Peyer's patch (tissue), 4 donors: ENCODE data around the gene ZNF343.

Source experiments
- POLR2A ChIP-seq, 2 donors: fragments of 450-650 bp; IDR thresholded peaks; one replicate each; pipeline ENCODE4 v1.5.1; 2017; ENCODE audit warnings: antibody characterized with exemption in 2 of 2, mild to moderate bottlenecking in 2 of 2, moderate library complexity in 2 of 2
- TF ChIP-seq, protein P1 (sequence below), 6 experiments: fragments of 450-650 bp in 4 of 6; fragments of 200-600 bp in 2 of 6; sonication (generic) in 1 of 6; IDR thresholded peaks; one replicate each; pipeline ENCODE4 v1.5.1; 2017 to 2019; ENCODE audit warnings: antibody characterized with exemption in 6 of 6, mild to moderate bottlenecking in 3 of 6, moderate library complexity in 1 of 6

DNA sequence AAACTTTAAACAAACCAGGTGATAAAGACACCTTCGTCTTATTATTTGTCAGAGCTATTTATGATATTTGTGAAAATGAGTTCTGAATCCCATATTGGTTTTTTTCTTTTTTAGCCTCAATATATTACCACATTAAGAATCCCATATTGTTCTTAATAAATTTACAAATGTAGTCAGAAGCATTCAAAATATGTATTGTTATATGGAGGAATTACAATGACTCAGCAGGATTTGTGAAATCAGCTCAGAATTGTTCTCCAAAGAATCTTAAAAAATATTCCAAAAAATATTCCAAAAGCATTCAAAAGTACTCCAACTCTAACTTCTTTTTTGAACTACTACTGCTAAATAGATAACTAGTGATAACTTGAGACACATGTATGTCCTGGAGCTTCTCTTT lies 6.5 kb upstream of the ZNF343 start:
- TF ChIP-seq, protein P1, sequence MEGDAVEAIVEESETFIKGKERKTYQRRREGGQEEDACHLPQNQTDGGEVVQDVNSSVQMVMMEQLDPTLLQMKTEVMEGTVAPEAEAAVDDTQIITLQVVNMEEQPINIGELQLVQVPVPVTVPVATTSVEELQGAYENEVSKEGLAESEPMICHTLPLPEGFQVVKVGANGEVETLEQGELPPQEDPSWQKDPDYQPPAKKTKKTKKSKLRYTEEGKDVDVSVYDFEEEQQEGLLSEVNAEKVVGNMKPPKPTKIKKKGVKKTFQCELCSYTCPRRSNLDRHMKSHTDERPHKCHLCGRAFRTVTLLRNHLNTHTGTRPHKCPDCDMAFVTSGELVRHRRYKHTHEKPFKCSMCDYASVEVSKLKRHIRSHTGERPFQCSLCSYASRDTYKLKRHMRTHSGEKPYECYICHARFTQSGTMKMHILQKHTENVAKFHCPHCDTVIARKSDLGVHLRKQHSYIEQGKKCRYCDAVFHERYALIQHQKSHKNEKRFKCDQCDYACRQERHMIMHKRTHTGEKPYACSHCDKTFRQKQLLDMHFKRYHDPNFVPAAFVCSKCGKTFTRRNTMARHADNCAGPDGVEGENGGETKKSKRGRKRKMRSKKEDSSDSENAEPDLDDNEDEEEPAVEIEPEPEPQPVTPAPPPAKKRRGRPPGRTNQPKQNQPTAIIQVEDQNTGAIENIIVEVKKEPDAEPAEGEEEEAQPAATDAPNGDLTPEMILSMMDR (IDR thresholded peaks at IDR 0.05): no peak
- TF ChIP-seq POLR2A (IDR thresholded peaks at IDR 0.05): no peak
